VCaP (cell line): ENCODE measurements around the gene HNRNPLL.

Source experiments
- H3K27ac ChIP-seq: fragments of 450-650 bp; 2 replicates; pipeline ENCODE4 v1.5.1; 2017
- TF ChIP-seq, protein P1 (sequence below): fragments of 450-650 bp; conservative IDR thresholded peaks from 2 replicates; pipeline ENCODE4 v1.5.1; 2017; ENCODE audit warnings: mild to moderate bottlenecking, moderate library complexity

The HNRNPLL gene

GRCh38 chr2:38535744-38536506, 66.8 kb downstream of the HNRNPLL start:
- TF ChIP-seq, protein P1, sequence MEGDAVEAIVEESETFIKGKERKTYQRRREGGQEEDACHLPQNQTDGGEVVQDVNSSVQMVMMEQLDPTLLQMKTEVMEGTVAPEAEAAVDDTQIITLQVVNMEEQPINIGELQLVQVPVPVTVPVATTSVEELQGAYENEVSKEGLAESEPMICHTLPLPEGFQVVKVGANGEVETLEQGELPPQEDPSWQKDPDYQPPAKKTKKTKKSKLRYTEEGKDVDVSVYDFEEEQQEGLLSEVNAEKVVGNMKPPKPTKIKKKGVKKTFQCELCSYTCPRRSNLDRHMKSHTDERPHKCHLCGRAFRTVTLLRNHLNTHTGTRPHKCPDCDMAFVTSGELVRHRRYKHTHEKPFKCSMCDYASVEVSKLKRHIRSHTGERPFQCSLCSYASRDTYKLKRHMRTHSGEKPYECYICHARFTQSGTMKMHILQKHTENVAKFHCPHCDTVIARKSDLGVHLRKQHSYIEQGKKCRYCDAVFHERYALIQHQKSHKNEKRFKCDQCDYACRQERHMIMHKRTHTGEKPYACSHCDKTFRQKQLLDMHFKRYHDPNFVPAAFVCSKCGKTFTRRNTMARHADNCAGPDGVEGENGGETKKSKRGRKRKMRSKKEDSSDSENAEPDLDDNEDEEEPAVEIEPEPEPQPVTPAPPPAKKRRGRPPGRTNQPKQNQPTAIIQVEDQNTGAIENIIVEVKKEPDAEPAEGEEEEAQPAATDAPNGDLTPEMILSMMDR, result peak; percentile 95
- peak overlapping the region; percentile 26; the same call in 1 of the 2 replicates for H3K27ac ChIP-seq

DNA sequence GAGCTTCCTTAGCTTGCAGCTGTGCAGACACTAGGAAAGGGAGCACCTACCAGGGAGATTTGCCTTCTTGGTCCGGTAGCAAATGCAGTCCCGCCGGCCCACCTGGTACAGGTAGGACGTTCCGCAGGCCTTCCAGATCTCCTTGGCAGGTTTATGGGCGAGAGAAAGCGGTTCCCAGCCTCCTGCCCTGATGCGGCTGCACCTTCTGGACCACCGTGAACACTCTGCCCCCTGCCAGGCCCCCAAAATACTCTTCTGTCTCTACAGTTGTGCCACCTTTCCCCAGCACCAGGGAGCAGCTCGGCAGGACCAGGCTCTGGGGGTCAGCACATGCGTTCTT, 67.4 kb downstream of the HNRNPLL start:
- TF ChIP-seq, protein P1, result no peak
- H3K27ac ChIP-seq, result no peak overlapping the region

- no peak overlapping the region for H3K27ac ChIP-seq
- TF ChIP-seq, protein P1, result no peak
Observed at GRCh38 chr2:38534746-38535403, 67.9 kb downstream of the HNRNPLL start.

DNA sequence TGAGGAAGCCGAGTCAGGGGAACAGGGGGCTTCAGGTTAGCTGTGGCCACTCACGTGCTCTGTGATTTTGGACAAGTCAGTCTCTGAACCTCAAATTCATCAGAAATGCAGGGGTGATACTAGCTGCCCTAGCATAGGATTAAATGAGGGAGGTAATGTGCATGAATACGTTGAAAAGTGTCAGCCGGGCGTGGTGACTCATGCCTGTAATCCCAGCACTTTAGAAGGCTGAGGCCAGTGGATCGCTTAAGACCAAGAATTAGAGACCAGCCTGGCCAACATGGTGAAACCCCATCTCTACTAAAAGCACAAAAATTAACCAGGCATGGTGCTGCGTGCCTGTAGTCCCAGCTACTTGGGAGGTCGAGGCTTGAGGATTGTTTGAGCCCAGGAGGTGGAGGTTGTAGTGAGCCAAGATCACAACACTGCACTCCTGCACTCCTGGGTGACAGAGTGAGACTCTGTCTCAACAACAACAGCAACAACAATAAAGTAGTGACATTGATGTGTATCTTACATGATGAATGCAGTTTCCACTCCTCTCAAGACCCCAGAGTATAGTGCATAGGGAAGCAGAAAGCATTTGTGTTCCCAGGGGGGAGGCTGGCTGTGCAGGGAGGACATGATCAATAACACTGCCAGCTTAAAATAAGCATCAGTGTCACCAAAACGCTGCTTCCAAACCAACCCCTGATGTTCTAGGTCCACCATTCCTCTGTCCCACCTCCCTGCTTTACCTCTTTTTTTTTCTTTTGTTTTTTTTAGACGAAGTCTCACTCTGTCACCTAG, 68.8 kb downstream of the HNRNPLL start:
- H3K27ac ChIP-seq, result no peak overlapping the region
- TF ChIP-seq, protein P1, result no peak

DNA sequence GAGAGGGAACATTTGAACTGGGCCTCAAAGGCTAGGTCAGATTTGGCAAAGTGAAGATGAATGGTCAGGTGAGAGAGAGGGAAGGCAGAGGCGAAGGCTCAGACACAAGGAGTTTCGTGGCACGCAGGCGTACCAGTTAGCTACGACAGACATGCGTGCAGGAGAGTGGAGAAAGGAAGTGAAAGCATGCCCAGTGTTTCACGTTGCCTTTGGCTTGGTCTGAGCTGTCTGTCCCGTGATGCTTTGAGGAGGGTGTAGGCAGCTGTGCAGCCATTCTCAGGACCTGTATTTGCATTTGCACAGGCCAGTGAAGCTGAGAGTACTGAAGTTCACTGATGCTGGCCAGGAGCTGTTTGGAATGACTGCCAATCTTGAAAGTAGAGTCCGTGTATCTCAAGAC, 69.5 kb downstream of the HNRNPLL start:
- no peak overlapping the region for H3K27ac ChIP-seq
- TF ChIP-seq, protein P1, result no peak

GRCh38 chr2:38532366-38532765, 70.4 kb downstream of the HNRNPLL start:
- H3K27ac ChIP-seq, result no peak overlapping the region
- TF ChIP-seq, protein P1, result no peak

DNA sequence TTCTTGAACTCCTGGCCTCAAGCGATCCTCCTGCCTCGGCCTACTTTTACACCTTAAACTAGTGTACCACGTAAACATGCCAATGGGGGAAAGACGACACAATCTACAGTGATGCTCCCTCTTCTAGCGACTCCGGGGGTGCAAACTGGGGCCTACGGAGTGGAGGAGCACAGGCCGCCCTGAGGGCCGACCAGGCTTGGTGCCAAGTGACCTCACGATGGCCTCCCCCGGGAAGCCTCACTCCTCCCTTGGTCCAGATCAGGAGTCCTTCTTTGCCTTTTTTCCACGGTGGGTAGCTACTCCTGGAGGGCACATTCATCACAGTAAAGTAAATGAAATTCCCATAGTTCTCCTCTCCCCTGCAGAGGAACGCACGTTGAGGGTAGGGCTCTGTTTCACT, 73.5 kb downstream of the HNRNPLL start:
- TF ChIP-seq, protein P1, result no peak
- no peak overlapping the region for H3K27ac ChIP-seq
